GM20431 (cell line): ENCODE results near the gene PIWIL4.

Experiments used
- in situ Hi-C: fragments of 300-500 bp; cut with MseI, MboI; formaldehyde crosslinking; loops from one replicate; pipeline ENCODE4 v1.15.0; 2020; ENCODE audit warnings: low sequenced_read_pairs; ENCODE audit not compliant: unreplicated experiment

PIWIL4 gene

DNA sequence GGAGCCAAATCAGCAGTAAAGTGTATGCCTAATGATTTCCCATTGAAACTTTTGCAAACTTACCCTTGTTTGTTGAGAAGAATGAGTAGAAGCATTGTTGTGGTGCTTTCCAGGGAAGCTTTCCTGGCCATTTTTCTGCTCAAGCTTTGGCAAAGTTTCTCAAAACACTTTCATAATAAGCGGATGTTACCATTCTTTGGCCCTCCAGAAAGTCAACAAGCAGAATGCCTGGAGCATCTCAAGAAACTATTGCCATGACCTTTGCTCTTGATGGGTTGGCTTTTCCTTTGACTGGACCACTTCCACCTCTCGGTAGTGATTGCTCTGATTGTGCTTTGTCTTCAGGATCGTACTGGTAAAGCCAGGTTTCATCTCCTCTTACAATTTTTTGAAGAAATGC is 10.7 kb downstream of the PIWIL4 start:
- in situ Hi-C loops = no loop called here

DNA sequence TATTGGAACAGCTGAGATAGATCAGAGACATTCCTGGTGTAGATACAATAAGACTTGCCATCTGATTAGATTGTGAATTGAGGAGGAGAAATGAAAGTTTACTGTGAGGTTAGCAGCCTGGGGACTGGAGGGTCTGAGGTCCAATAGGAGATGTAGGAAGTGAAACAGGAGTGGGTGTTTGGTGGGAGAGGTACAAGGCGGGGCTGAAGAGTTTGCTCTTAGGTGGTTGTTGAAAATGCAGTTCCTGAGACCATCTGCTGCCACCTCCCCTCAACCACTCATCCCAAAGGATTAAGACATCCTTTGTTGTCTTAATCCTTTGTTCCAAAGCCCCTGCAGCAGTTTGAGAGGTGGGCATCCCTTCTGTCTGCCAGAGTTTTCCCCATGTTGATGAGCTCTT is 14.8 kb downstream of the PIWIL4 start:
- in situ Hi-C loops = no loop called here

DNA sequence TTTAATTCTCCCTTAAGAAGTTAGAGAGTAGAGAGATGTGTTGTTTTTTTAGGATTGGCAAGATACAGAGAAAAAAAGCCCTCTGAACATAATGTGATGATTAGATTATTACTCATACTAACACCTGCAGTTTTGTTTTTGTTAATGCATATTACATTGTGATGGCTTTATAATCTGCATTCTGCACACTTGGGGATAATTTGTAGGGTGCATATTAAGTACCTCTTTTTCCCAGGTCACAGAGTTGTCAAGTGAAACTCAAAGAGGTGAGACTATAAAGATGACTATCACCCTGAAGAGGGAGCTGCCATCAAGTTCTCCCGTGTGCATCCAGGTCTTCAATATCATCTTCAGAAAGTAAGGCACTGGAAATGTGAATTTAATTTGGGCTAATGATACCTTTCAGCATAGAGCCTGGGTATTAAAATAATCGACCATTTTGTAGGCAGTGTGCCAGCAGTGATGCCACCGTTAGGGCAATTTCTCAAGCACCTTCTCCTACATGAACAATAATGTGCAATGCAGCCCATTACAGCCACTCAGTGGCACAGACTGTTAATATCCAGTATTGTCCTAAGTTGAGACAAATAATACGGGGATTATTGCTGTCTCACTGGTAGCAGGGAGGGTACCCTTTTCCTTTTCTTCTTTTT is 16.2 kb downstream of the PIWIL4 start:
- in situ Hi-C loops = no loop called here

- in situ Hi-C loops = no loop called here
Observed at GRCh38 chr11:94583866-94584500, 16.8 kb downstream of the PIWIL4 start.

GRCh38 chr11:94584978-94585377 is 17.8 kb downstream of the PIWIL4 start:
- in situ Hi-C loops = no loop called here

- in situ Hi-C loops = no loop called here
Observed at GRCh38 chr11:94585399-94585798, 18.2 kb downstream of the PIWIL4 start.

- in situ Hi-C loops = no loop called here
Observed at GRCh38 chr11:94586546-94586945, 19.4 kb downstream of the PIWIL4 start.

- in situ Hi-C loops = no loop called here
Observed at GRCh38 chr11:94586978-94587377, 19.8 kb downstream of the PIWIL4 start.

GRCh38 chr11:94588366-94588942 is 21.3 kb downstream of the PIWIL4 start:
- in situ Hi-C loops = no loop called here

DNA sequence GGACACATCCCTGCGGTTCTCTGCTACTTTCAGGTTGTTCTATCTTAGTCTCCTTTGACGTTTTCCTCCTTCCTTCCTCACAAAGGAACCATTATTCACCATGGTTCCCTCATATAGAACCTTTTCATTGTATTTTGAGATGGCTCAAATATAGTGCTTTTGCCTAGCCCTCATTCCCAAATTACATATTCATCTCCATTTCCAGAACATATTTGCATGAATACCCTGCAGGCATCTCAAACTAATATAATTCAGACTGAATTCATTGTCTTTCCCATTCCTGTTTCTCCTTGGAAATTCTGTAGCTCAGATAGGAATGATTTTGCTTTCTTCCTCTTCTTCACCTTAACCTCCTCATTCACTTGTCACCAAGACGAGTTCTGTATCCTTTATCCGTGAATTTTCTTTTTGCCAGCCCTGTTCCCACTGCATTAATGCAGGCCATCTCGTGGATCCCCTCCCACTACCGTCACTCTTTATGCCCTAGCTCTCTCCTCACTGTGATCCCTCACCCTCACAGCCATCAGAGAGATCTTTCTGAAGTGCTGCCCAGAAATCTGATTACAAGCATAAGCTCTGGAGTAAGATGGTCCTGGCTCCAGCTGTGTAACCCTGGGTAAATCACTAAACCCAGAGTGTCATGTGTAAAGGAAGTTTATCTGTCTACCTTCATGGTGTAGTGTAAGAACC is 23.3 kb downstream of the PIWIL4 start:
- in situ Hi-C loops = no loop called here

GRCh38 chr11:94593030-94593429 is 25.9 kb downstream of the PIWIL4 start:
- in situ Hi-C loops = no loop called here

DNA sequence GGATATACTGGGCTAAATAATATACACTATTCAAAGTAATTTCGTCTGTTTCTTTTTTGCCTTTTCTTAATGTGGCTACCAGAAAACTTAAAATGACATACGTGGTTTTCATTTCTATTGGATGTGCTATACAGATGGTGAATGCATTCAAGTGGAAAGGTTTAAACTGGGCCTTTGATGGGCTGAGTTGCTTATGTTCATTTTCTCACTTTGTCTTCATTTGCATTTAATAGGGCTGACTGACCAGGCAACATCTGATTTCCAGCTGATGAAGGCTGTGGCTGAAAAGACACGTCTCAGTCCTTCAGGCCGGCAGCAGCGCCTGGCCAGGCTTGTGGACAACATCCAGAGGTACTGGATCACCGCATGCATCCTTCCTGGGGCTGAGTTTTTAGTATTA is 27.9 kb downstream of the PIWIL4 start:
- in situ Hi-C loops = no loop called here

DNA sequence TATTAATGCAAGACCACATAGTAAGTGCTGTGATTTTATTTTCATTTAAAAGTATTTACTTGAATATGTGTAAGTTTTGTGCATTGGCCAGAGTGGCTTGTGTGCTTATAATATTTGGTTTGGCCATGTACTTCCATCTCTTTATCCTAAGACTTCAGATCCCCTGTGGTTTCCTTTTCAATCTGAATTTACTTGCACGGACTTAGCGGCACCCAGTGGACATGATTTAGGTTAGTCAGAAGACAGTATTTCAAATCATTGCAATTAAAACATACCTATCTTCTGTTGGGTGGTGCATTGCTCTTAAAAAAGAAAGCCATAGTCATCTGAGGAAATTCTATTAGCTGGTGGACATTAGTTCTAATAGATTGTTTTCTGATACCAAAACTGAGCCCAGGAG is 30.7 kb downstream of the PIWIL4 start:
- in situ Hi-C loops = no loop called here

DNA sequence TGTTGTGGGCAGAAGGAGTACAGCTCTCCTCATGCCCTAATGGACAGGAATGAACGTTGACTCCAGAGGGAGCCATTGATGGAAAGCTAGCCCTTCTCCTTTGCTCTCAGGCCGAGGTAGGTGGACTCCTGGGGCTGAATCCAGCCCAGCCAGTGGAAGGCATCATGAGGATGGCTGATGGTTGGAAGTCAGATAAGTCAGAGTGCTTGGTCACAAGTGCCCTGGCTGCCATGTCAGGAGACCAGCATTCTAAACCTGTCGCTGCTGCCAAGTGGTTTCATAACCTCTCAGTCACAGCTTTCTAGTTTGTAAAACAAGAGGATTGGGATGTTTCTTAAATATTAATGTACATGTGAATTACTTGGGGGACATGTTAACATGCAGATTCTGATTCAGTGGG is 32.3 kb downstream of the PIWIL4 start:
- in situ Hi-C loops = no loop called here

DNA sequence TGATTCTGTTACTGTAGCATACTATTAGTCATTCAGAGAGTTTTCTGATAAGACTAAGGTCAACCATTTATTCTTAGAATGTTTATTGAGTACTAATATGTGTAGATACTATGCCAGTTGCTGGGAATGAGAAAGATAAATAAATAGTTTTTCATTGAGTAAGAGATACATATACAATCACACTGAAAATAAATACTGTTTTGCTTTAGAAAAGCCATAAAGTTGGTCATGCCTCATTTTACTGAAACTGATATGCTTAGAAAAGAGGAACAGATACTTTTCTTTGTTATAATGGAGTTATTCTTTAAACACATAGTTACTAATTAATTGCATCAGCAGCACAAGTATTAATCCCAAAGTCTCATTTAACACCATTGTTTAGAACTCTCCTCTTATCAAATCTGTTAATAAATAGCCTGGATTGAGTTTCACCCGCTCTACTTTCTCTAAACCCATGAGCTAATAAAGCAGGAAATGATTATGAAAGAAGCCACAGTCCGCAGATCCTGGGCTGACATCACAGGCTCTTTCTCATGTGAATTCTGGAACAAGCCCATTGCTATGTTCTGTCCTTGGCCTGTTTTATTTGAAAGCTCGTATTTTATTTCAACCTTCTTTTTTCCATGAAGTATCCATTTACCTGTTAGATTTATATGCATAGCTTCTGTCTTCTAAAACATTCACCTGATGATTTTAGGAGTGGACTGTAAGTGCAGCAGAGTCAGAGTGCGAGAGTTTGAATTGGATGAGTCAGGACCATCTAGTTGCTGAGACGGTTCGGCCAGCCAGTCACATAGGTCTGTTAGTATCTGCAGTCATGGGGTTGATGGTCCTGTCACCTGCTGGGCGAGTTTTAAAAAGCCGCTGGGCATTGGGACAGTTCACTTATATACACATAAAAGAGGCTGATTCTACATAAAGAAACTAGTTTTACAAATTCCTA is 35.5 kb downstream of the PIWIL4 start:
- in situ Hi-C loops = loop anchor here (10.0 kb wide), 1 partner anchor 78 kb away; no protein-coding TSS in a partner anchor

DNA sequence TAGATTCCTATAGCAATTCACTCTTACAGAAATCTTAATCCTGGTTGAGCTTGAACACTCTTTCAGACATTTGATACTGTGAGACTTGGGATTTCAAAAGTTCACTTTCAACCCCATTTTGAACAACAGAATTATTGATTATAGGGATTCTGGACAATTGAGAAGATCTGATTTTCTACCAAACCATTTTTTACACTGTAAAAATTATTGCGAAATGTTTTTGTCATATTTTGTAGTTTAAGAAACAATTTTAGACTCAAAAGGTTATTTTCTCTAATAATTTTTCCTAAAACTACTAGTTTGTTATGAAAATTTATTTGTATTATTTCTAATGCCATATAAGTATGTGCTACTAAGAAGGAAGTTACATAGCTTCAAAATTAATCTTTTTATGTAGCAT is 36.4 kb downstream of the PIWIL4 start:
- in situ Hi-C loops = loop anchor here (10.0 kb wide), 1 partner anchor 79 kb away; no protein-coding TSS in a partner anchor

GRCh38 chr11:94604482-94604881 is 37.3 kb downstream of the PIWIL4 start:
- in situ Hi-C loops = loop anchor here (10.0 kb wide), 1 partner anchor 80 kb away; no protein-coding TSS in a partner anchor

- in situ Hi-C loops = no loop called here
Observed at GRCh38 chr11:94613120-94613519, 46.0 kb downstream of the PIWIL4 start.

GRCh38 chr11:94623120-94623735 is 56.1 kb downstream of the PIWIL4 start:
- in situ Hi-C loops = no loop called here
